GM12878 (cell line): ENCODE measurements around the gene DDIT4.

Source experiments
- CREB1 ChIP-seq: IDR thresholded peaks from 2 replicates; pipeline ENCODE4 v1.6.1; 2012; ENCODE audit warnings: low read depth, mild to moderate bottlenecking, inconsistent platforms
- CTCF ChIP-seq, 3 experiments: IDR thresholded peaks in 2 of 3; conservative IDR thresholded peaks in 1 of 3; 2 replicates each; pipeline ENCODE4 v1.5.1; 2011; ENCODE audit warnings: low read depth in 3 of 3, low read length in 3 of 3, mild to moderate bottlenecking in 3 of 3, control low read depth in 2 of 3, moderate library complexity in 2 of 3, inconsistent platforms in 1 of 3, mixed read lengths in 1 of 3; ENCODE audit not compliant: control insufficient read depth in 2 of 3, insufficient read depth in 1 of 3; ENCODE audit errors: extremely low read depth in 1 of 3
- SIN3A ChIP-seq: IDR thresholded peaks from 2 replicates; pipeline ENCODE4 v1.6.1; 2012; ENCODE audit warnings: low read depth, low read length, improper control_type of control experiment
- SPI1 ChIP-seq: IDR thresholded peaks from 2 replicates; pipeline ENCODE4 v1.6.1; 2011; ENCODE audit warnings: low read depth, mild to moderate bottlenecking, low read length, moderate library complexity, borderline replicate concordance; ENCODE audit not compliant: insufficient read depth
- TF ChIP-seq, protein P1 (sequence below): IDR thresholded peaks from 2 replicates; pipeline ENCODE4 v1.6.1; 2011; ENCODE audit warnings: borderline replicate concordance, low read depth, mild to moderate bottlenecking, moderate library complexity, mixed read lengths, low read length; ENCODE audit not compliant: insufficient read depth; ENCODE audit errors: extremely low read length

DNA sequence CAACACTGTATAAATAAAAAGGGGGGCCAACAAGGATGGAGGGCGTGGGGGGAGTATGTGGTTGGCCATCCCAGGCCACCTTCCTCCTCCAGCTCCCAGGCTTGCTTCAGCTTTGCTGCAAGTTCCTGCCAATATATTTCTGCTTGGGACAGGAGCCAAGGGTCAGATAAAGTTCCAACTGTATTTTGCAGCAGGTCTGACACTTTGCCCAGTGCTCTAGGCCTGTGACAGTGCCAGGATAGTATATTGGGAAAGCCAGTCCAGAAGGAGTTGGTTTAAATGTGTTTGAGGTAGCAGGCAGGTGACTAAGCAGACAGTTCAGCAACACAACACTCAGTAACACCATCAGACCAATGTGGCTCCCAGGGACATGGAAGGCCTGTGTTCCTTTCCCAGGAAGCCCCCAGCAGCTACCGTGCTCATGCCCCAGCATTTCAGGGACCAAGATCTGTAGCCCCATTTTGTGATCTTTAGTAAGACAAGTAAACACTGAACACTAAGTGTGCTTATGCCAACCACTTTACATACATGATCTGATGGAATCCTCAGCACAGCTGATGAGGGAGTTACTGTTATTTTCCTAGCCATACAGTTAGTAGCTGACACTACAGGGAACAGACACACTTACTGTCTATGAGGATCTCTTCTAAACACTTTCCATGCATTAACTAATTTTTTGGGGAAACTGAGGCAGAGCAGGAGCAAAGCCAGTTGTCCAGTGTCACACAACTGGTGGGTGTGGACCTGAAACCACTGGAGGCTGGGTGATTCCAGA is 42.1 kb downstream of the DDIT4 start:
- TF ChIP-seq SPI1 = no peak
- no peak for TF ChIP-seq SIN3A
- no peak for TF ChIP-seq CTCF (IDR thresholded peaks at IDR 0.05 in 2 of 3, conservative IDR thresholded peaks at IDR 0.05 in 1 of 3; ENCODE audit: control insufficient read depth in 2 of 3, extremely low read depth in 1 of 3, insufficient read depth in 1 of 3, low read depth in 3 of 3, low read length in 3 of 3)
- TF ChIP-seq CREB1 = no peak
- TF ChIP-seq, protein P1, sequence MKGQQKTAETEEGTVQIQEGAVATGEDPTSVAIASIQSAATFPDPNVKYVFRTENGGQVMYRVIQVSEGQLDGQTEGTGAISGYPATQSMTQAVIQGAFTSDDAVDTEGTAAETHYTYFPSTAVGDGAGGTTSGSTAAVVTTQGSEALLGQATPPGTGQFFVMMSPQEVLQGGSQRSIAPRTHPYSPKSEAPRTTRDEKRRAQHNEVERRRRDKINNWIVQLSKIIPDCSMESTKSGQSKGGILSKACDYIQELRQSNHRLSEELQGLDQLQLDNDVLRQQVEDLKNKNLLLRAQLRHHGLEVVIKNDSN = no peak
